Endothelial cell (in vitro differentiated cells): ENCODE results near the gene STOX2. TPM values are rescaled to one million over a fixed set of nuclear protein-coding genes. Genes with fewer than 3 reads are reported as not detected.

Experiments
- DNase-seq: peaks from one replicate; pipeline ENCODE4 v3.0.0; 2021; ENCODE audit warnings: low spot score
- H3K27ac Mint-ChIP-seq: one replicate; pipeline ENCODE4 v1.8.0; 2021; ENCODE audit warnings: mixed read lengths, inconsistent platforms; ENCODE audit not compliant: unreplicated experiment
- H3K27me3 Mint-ChIP-seq: one replicate; pipeline ENCODE4 v1.8.0; 2021; ENCODE audit warnings: mild to moderate bottlenecking, moderate library complexity, mixed read lengths, inconsistent platforms; ENCODE audit not compliant: unreplicated experiment
- H3K36me3 Mint-ChIP-seq: one replicate; pipeline ENCODE4 v1.8.0; 2021; ENCODE audit warnings: mild to moderate bottlenecking, low read depth, mixed read lengths, inconsistent platforms; ENCODE audit not compliant: unreplicated experiment
- H3K4me1 Mint-ChIP-seq: one replicate; pipeline ENCODE4 v1.8.0; 2021; ENCODE audit warnings: mild to moderate bottlenecking, mixed read lengths, inconsistent platforms; ENCODE audit not compliant: unreplicated experiment
- H3K4me3 Mint-ChIP-seq: one replicate; pipeline ENCODE4 v1.8.0; 2021; ENCODE audit warnings: mild to moderate bottlenecking, mixed read lengths, inconsistent platforms; ENCODE audit not compliant: unreplicated experiment
- H3K9me3 Mint-ChIP-seq: one replicate; pipeline ENCODE4 v1.8.0; 2021; ENCODE audit warnings: mixed read lengths, inconsistent platforms; ENCODE audit not compliant: unreplicated experiment
- CTCF ChIP-seq: fragments of 200-600 bp; sonication (generic); IDR thresholded peaks from one replicate; pipeline ENCODE4 v1.5.0; 2021; ENCODE audit warnings: antibody characterized with exemption; ENCODE audit not compliant: unreplicated experiment
- total RNA-seq: library from RNA; stranded (reverse); fragmentation: NEBNext Ultra II Directional; extraction: Animal tissue kit (Norgen Biotek cat#: 25700); gene quantifications from one replicate; pipeline ENCODE4 v1.2.1, GENCODE V29; 2021; ENCODE audit not compliant: unreplicated experiment

The STOX2 gene
- total RNA-seq, 1 donor from 2014 or later: 4.8 TPM

- Mint-ChIP-seq H3K4me1 (no peaks in the 10 kb centered on the region), H3K4me3 (no peak overlapping the region), H3K27ac (no peak overlapping the region), H3K9me3 (no peaks in the 10 kb centered on the region), H3K36me3 (no peaks in the 10 kb centered on the region), H3K27me3 (peaks cover 2% of the 10 kb centered on the region)
- no peak for TF ChIP-seq CTCF
- DNase-seq: no peak
These were observed 152.9 kb downstream of the STOX2 start for GRCh38 chr4:184058026-184058425.

- Mint-ChIP-seq H3K27me3 (peaks cover 2% of the 10 kb centered on the region), H3K36me3 (no peaks in the 10 kb centered on the region), H3K4me3 (no peak overlapping the region), H3K27ac (no peak overlapping the region), H3K4me1 (no peaks in the 10 kb centered on the region), H3K9me3 (no peaks in the 10 kb centered on the region)
- no peak for DNase-seq
- no peak for TF ChIP-seq CTCF
These were observed 154.0 kb downstream of the STOX2 start for GRCh38 chr4:184059099-184059498.

GRCh38 chr4:184061582-184061981, 156.5 kb downstream of the STOX2 start:
- Mint-ChIP-seq H3K4me3 (no peak overlapping the region), H3K9me3 (no peaks in the 10 kb centered on the region), H3K36me3 (no peaks in the 10 kb centered on the region), H3K4me1 (no peaks in the 10 kb centered on the region), H3K27me3 (peaks cover 2% of the 10 kb centered on the region), H3K27ac (no peak overlapping the region)
- TF ChIP-seq CTCF: no peak
- DNase-seq: no peak

- DNase-seq: no peak
- TF ChIP-seq CTCF: no peak
- peaks cover 4% of the 10 kb centered on the region for H3K27me3 Mint-ChIP-seq
- H3K4me3 Mint-ChIP-seq: no peak overlapping the region
- H3K27ac Mint-ChIP-seq: no peak overlapping the region
- H3K9me3 Mint-ChIP-seq: no peaks in the 10 kb centered on the region
- no peaks in the 10 kb centered on the region for H3K4me1 Mint-ChIP-seq
- H3K36me3 Mint-ChIP-seq: no peaks in the 10 kb centered on the region
These were observed 157.7 kb downstream of the STOX2 start for GRCh38 chr4:184062769-184063168.

- H3K27me3 Mint-ChIP-seq: peaks cover 2% of the 10 kb centered on the region
- H3K9me3 Mint-ChIP-seq: no peaks in the 10 kb centered on the region
- no peak overlapping the region for H3K27ac Mint-ChIP-seq
- no peaks in the 10 kb centered on the region for H3K4me1 Mint-ChIP-seq
- no peak for DNase-seq
- no peak for TF ChIP-seq CTCF
- H3K4me3 Mint-ChIP-seq: no peak overlapping the region
- no peaks in the 10 kb centered on the region for H3K36me3 Mint-ChIP-seq
These were observed 159.8 kb downstream of the STOX2 start for GRCh38 chr4:184064877-184065276.
